Nephron progenitor cell (in vitro differentiated cells): ENCODE results near the gene IL12RB2.

ENCODE experiments used
- DNase-seq: peaks from one replicate; pipeline ENCODE4 v3.0.0; 2021
- H3K27ac Mint-ChIP-seq: 2 replicates; pipeline ENCODE4 v1.8.0; 2021; ENCODE audit warnings: mild to moderate bottlenecking, moderate library complexity, mixed read lengths
- H3K27me3 Mint-ChIP-seq: 2 replicates; pipeline ENCODE4 v1.8.0; 2021; ENCODE audit warnings: mild to moderate bottlenecking, low read depth, mixed read lengths; ENCODE audit not compliant: poor library complexity
- H3K36me3 Mint-ChIP-seq: 2 replicates; pipeline ENCODE4 v1.8.0; 2021; ENCODE audit warnings: low read depth, mixed read lengths
- H3K4me1 Mint-ChIP-seq: 2 replicates; pipeline ENCODE4 v1.8.0; 2021; ENCODE audit warnings: mixed read lengths
- H3K4me3 Mint-ChIP-seq: 2 replicates; pipeline ENCODE4 v1.8.0; 2021; ENCODE audit warnings: mild to moderate bottlenecking, moderate library complexity, mixed read lengths
- H3K9me3 Mint-ChIP-seq: 2 replicates; pipeline ENCODE4 v1.8.0; 2021; ENCODE audit warnings: mild to moderate bottlenecking, moderate library complexity, mixed read lengths
- CTCF ChIP-seq: fragments of 200-600 bp; sonication (generic); IDR thresholded peaks from 2 replicates; pipeline ENCODE4 v1.5.0; 2021; ENCODE audit warnings: antibody characterized with exemption

The IL12RB2 gene

GRCh38 chr1:67270541-67270940, 37.1 kb upstream of the IL12RB2 start:
- no peaks in the 10 kb centered on the region for H3K36me3 Mint-ChIP-seq
- H3K27ac Mint-ChIP-seq = no peak overlapping the region
- no peaks in the 10 kb centered on the region for H3K4me1 Mint-ChIP-seq
- no peaks in the 10 kb centered on the region for H3K27me3 Mint-ChIP-seq
- no peak for TF ChIP-seq CTCF
- DNase-seq = no peak
- peaks cover 17% of the 10 kb centered on the region for H3K9me3 Mint-ChIP-seq
- H3K4me3 Mint-ChIP-seq = no peak overlapping the region

- DNase-seq = no peak
- peaks cover 34% of the 10 kb centered on the region for H3K9me3 Mint-ChIP-seq
- H3K36me3 Mint-ChIP-seq = no peaks in the 10 kb centered on the region
- H3K27ac Mint-ChIP-seq = no peak overlapping the region
- no peak overlapping the region for H3K4me3 Mint-ChIP-seq
- H3K4me1 Mint-ChIP-seq = no peaks in the 10 kb centered on the region
- TF ChIP-seq CTCF = no peak
- no peaks in the 10 kb centered on the region for H3K27me3 Mint-ChIP-seq
These were observed 34.1 kb upstream of the IL12RB2 start for GRCh38 chr1:67273591-67273990.

GRCh38 chr1:67274623-67275325, 32.9 kb upstream of the IL12RB2 start:
- Mint-ChIP-seq H3K4me3 (no peak overlapping the region), H3K27me3 (no peaks in the 10 kb centered on the region), H3K27ac (no peak overlapping the region), H3K4me1 (no peaks in the 10 kb centered on the region), H3K36me3 (no peaks in the 10 kb centered on the region), H3K9me3 (peaks cover 34% of the 10 kb centered on the region)
- TF ChIP-seq CTCF = no peak
- DNase-seq = no peak

- H3K4me1 Mint-ChIP-seq = no peaks in the 10 kb centered on the region
- H3K9me3 Mint-ChIP-seq = peaks cover 15% of the 10 kb centered on the region
- DNase-seq = no peak
- no peaks in the 10 kb centered on the region for H3K36me3 Mint-ChIP-seq
- no peaks in the 10 kb centered on the region for H3K27me3 Mint-ChIP-seq
- TF ChIP-seq CTCF = no peak
- no peak overlapping the region for H3K27ac Mint-ChIP-seq
- no peak overlapping the region for H3K4me3 Mint-ChIP-seq
These were observed 27.0 kb upstream of the IL12RB2 start for GRCh38 chr1:67280696-67281095.

- H3K9me3 Mint-ChIP-seq = peaks cover 10% of the 10 kb centered on the region
- H3K27me3 Mint-ChIP-seq = no peaks in the 10 kb centered on the region
- no peak overlapping the region for H3K27ac Mint-ChIP-seq
- H3K4me1 Mint-ChIP-seq = no peaks in the 10 kb centered on the region
- DNase-seq = no peak
- no peaks in the 10 kb centered on the region for H3K36me3 Mint-ChIP-seq
- no peak overlapping the region for H3K4me3 Mint-ChIP-seq
- TF ChIP-seq CTCF = no peak
These were observed 26.4 kb upstream of the IL12RB2 start for GRCh38 chr1:67281244-67281643.

GRCh38 chr1:67285780-67286488, 21.7 kb upstream of the IL12RB2 start:
- Mint-ChIP-seq H3K4me1 (no peaks in the 10 kb centered on the region), H3K27ac (no peak overlapping the region), H3K4me3 (no peak overlapping the region), H3K27me3 (no peaks in the 10 kb centered on the region), H3K9me3 (peaks cover 10% of the 10 kb centered on the region), H3K36me3 (no peaks in the 10 kb centered on the region)
- no peak for TF ChIP-seq CTCF
- no peak for DNase-seq
